ENCODE data around the gene CACNA1B.

The CACNA1B gene

GRCh38 chr9:138048184-138048583 is 170.6 kb downstream of the CACNA1B start:
- H3K27ac ChIP-seq (ENCODE audit: low read length) = no peak overlapping the region
- no peak overlapping the region for H2AFZ ChIP-seq (ENCODE audit: low read depth, low read length)
- ATAC-seq (ENCODE audit: insufficient read depth, low read depth) (no peak), DNase-seq (no peak)
- H3K9me3 ChIP-seq (ENCODE audit: insufficient read depth, low read length, severe bottlenecking) = no peaks in the 10 kb centered on the region
- no peaks in the 10 kb centered on the region for H3K79me2 ChIP-seq (ENCODE audit: insufficient read depth, low read length)
- no peaks in the 10 kb centered on the region for H4K20me1 ChIP-seq (ENCODE audit: insufficient read depth, low read length)
- TF ChIP-seq EZH2 (IDR thresholded peaks at IDR 0.05; ENCODE audit: borderline replicate concordance, low read depth, low read length, severe bottlenecking) (no peak), CTCF (IDR thresholded peaks at IDR 0.05; ENCODE audit: borderline replicate concordance, extremely low read depth, low read length, poor library complexity, severe bottlenecking) (no peak)
- H3K36me3 ChIP-seq (ENCODE audit: insufficient read depth, low read length) = no peaks in the 10 kb centered on the region
- no peaks in the 10 kb centered on the region for H3K4me1 ChIP-seq (ENCODE audit: insufficient read depth, low read length)
- no peaks in the 10 kb centered on the region for H3K27me3 ChIP-seq (ENCODE audit: insufficient read depth, low read length, poor library complexity)
- H3K4me2 ChIP-seq (ENCODE audit: insufficient read depth, low read length) = no peak overlapping the region
- H3K9ac ChIP-seq (ENCODE audit: low read depth, low read length) = no peak overlapping the region
- no peak overlapping the region for H3K4me3 ChIP-seq (ENCODE audit: low read depth in 1 of 2, low read length in 2 of 2)

- no peak overlapping the region for H2AFZ ChIP-seq (ENCODE audit: low read depth, low read length)
- H3K9me3 ChIP-seq (ENCODE audit: insufficient read depth, low read length, severe bottlenecking) = no peaks in the 10 kb centered on the region
- H3K27ac ChIP-seq (ENCODE audit: low read length) = no peak overlapping the region
- H3K4me2 ChIP-seq (ENCODE audit: insufficient read depth, low read length) = no peak overlapping the region
- DNase-seq = no peak
- no peaks in the 10 kb centered on the region for H4K20me1 ChIP-seq (ENCODE audit: insufficient read depth, low read length)
- ATAC-seq (ENCODE audit: insufficient read depth, low read depth) = no peak
- no peaks in the 10 kb centered on the region for H3K4me1 ChIP-seq (ENCODE audit: insufficient read depth, low read length)
- H3K79me2 ChIP-seq (ENCODE audit: insufficient read depth, low read length) = no peaks in the 10 kb centered on the region
- H3K9ac ChIP-seq (ENCODE audit: low read depth, low read length) = no peak overlapping the region
- no peak for TF ChIP-seq EZH2 (IDR thresholded peaks at IDR 0.05; ENCODE audit: borderline replicate concordance, low read depth, low read length, severe bottlenecking)
- no peak for TF ChIP-seq CTCF (IDR thresholded peaks at IDR 0.05; ENCODE audit: borderline replicate concordance, extremely low read depth, low read length, poor library complexity, severe bottlenecking)
- H3K4me3 ChIP-seq (ENCODE audit: low read depth in 1 of 2, low read length in 2 of 2) = no peak overlapping the region
- no peaks in the 10 kb centered on the region for H3K36me3 ChIP-seq (ENCODE audit: insufficient read depth, low read length)
- no peaks in the 10 kb centered on the region for H3K27me3 ChIP-seq (ENCODE audit: insufficient read depth, low read length, poor library complexity)
These were observed 171.7 kb downstream of the CACNA1B start for GRCh38 chr9:138049085-138049778.

- Histone ChIP-seq H3K4me1 (ENCODE audit: insufficient read depth, low read length) (no peaks in the 10 kb centered on the region), H4K20me1 (ENCODE audit: insufficient read depth, low read length) (no peaks in the 10 kb centered on the region), H2AFZ (ENCODE audit: low read depth, low read length) (no peak overlapping the region), H3K4me2 (ENCODE audit: insufficient read depth, low read length) (no peak overlapping the region), H3K4me3 (ENCODE audit: low read depth in 1 of 2, low read length in 2 of 2) (no peak overlapping the region), H3K9me3 (ENCODE audit: insufficient read depth, low read length, severe bottlenecking) (no peaks in the 10 kb centered on the region), H3K79me2 (ENCODE audit: insufficient read depth, low read length) (no peaks in the 10 kb centered on the region), H3K27ac (ENCODE audit: low read length) (no peak overlapping the region), H3K27me3 (ENCODE audit: insufficient read depth, low read length, poor library complexity) (peaks cover 5% of the 10 kb centered on the region), H3K36me3 (ENCODE audit: insufficient read depth, low read length) (no peaks in the 10 kb centered on the region), H3K9ac (ENCODE audit: low read depth, low read length) (no peak overlapping the region)
- TF ChIP-seq EZH2 (IDR thresholded peaks at IDR 0.05; ENCODE audit: borderline replicate concordance, low read depth, low read length, severe bottlenecking) (no peak), CTCF (IDR thresholded peaks at IDR 0.05; ENCODE audit: borderline replicate concordance, extremely low read depth, low read length, poor library complexity, severe bottlenecking) (no peak)
- DNase-seq (no peak), ATAC-seq (ENCODE audit: insufficient read depth, low read depth) (no peak)
These were observed 172.3 kb downstream of the CACNA1B start for GRCh38 chr9:138049779-138050471.
